HG02852 (cell line): ENCODE data around the gene ROGDI.
A peak's percentile ranks its signal among the peaks of the same experiment; 100 is the strongest.

Source experiments
- ATAC-seq: cut with Tn5 transposase; IDR thresholded peaks from one replicate; pipeline ENCODE4 v1.9.1; 2021; ENCODE audit warnings: mild to moderate bottlenecking, moderate library complexity; ENCODE audit not compliant: unreplicated experiment

Gene ROGDI

DNA sequence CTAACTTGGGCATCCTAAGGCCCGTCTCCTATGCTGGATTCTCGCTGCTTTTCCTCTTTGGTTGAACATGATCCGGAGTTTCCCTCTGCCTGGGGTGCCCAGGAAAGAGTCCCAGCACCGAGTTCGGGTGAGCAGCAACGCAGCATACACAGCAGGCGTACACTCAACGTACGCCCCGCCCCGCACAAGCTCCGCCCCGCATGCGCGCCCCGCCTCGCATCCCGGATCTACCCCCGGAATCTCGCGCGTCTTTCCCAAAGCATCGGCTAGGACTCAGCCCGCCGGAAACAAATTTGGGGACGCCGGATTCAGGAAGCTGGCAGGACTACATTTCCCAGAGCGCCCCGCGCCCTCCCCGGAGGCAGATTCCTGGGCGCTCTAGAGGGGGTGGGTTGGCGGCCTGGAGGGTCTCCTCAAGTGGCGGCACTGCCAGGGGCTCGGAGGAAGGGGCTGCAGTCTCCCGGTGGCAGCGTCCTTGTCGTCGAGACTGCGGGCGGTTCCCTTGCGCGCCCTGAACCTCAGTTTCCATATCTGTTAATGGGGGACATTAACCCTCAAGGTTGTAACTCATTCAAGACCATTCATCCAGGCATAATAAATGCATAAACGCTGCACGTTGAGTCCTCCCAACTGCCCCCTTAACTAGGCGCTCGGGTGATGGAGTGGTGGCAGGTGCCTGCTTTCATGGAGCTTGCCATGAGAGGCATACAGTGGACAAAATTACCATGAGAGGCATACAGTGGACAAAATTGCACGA, 33.7 kb downstream of the ROGDI start:
- ATAC-seq: peak; percentile 63

DNA sequence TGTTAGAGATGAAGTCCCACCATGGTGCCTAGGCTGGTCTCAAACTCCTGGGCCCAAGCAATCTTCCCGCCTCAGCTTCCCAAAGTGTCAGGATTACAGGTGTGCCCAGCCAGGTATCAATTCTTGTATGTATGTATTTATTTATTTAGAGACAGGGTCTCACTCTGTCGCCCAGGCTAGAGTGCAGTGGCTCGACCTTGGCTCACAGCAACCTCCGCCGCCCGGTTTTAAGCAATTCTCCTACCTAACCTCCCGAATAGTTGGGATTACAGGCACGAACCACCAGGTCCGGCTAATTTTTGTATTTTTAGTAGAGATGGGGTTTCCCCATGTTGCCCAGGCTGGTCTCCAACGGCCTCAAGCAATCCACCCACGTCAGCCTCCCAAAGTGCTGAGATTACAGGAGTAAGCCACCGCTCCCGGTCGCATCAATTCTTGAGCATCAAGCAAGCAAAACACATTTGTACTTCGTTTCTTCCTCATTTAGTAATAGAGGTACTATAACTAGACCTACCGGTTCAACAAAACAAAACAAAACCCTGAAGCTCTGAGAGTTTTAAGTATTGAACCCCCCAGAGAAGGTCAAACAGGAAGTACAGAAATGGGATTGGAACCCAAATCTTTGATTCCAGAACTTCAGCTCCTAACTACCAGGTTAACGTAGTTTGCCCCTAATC, 34.4 kb downstream of the ROGDI start:
- no peak for ATAC-seq

DNA sequence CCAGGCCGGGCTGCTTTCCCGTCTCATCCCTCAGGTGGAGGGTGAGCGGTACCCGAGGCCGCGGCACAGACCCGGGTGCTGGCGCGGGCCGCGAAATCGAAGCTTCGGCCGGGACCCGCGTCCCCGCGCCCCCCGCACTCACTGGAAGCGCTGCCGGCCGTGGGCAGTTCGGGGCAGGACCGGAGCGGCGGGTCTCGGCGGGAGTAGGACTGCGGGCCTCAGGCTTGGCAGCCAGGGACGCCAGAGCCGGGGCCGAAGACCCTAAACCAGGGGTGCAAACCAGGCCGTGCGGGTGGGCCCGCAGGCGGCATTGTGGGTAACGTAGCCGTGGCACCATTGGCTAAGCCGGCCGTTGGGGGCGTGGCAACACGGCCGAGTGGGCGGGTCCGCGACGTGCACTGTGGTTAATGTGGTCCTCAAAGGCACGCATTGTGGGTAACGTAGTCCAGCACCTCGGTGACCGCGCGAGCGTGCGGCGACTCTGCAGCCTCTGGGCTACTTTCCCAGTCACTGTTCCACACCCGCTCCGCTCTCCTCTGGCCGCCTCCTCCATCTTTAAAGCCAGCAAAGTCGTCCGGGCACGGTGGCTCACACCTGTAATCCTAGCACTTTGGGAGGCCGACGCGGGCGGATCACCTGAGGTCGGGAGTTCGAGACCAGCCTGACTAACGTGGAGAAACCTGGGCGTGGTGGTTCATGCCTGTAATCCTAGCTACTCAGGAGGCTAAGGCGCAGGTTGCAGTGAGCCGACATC, 35.4 kb downstream of the ROGDI start, which contains the start of gene ZNF500:
Gene ZNF500 (minus strand): TSS at position 288 of the 754 bp plus-strand sequence. CDS start 1,184 bp downstream, outside the sequence.
- ATAC-seq: peak; percentile 80

DNA sequence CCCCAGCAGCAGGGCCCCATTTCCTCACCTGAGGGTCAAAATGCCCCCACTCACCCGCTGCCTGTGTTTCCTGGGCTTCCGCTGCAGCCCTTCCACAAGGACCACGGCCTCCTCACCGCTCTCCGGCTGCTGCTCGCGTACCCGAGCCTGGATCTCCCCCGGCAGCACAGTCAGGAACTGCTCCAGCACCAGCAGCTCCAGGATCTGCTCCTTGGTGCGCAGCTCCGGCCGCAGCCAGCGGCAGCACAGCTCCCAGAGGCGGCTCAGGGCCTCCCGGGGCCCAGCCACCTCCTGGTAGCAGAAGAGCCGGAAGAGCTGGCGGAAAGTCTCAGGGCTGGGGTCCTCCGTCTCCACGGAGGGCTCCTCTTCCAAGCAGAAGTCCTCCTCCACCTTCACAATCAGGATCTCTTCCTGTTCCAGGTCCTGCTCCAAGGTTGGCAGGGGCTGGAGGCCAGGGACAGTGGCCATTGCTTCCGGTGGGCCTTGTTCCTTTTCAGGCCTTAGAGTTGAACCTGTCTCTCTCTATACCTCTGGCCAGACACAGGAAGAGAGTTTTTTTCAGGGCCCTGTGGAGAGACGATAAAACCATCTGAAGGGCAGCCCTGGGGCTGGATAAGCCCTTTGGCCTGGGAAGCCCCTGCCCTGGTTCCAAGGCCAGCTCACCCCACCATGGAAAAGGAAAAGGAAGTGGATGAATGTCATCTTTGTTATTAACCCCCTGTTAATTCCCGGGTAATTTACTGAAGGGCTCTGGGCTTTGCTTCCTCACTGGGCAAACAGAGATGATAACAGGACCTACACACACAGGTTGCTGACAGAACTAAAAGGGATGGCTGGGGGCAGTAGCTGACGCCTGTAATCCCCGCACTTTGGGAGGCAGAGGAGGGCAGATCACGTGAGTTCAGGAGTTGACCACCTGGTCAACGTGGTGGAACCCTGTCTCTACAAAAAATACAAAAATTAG, 36.6 kb downstream of the ROGDI start:
- no peak for ATAC-seq

DNA sequence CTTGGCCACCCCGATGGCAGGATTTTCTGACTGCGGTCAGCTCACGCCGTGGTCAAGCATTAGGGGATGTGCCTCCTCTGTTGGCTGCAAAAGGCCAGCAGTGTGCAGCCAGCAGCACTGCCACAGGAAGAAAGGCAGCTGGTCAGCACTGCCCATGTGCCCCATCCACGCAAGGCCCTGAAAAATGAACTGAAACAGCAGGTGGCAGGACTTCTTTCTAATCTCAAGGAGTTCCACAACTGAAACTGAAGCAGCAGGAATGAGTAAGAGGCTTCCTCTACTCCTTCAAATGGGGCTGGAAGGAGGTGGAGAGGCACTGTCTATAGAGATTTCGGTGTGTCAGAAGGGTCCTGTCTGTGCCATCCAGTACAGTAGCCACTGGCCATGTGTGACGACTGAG, 38.6 kb downstream of the ROGDI start:
- ATAC-seq: no peak

DNA sequence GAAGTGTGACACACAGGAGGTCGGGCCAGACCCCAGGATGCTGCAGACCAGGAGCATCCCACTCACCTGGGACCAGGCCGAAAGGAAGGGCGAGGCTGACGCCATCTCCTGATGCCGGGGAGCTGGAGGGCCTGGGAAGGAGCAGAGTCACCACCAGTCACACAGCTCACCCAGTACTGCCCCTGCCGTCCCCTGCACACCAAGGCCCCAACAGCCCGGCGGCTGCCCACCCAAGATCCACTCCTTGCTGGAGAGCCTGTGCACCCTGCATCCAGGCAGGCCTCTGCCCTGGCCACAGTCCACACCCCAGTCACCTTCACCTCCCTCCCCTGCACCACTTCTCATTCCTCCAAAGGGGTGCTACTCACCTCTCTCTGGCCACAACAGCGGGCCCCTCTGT, 40.2 kb downstream of the ROGDI start:
- no peak for ATAC-seq

DNA sequence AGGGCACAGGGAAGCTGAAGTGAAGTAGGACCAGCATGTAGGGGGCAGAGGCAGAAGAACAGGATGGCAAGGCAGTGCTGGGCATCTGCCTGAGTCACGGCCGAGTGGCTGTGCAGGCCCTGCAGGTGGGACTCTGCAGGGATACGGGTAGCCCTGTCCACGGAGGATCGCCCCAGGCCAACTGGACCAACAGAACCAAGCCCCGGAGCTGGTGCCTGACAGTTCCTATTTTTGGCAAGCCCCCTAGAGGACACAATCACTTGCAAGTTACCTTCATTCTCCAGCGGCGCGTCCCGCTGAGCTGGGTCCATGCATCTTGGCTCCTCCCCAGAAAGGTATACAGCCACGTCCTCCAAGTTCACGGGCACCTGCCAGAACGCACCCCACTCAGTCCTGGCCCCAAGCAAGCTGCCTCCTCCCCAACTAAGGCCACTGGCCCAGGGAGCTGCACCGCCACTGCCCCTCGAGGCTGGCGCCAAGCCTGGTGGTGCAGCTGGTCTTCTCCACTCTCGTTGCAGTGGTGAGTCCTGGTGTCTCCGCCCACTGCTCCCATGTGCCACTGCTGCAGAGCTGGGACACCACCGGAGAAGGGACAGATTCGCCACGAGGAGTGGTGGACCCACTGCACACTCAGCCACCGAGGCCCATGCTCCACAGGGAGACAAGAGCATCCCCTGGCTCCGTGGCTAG, 42.1 kb downstream of the ROGDI start:
- no peak for ATAC-seq

DNA sequence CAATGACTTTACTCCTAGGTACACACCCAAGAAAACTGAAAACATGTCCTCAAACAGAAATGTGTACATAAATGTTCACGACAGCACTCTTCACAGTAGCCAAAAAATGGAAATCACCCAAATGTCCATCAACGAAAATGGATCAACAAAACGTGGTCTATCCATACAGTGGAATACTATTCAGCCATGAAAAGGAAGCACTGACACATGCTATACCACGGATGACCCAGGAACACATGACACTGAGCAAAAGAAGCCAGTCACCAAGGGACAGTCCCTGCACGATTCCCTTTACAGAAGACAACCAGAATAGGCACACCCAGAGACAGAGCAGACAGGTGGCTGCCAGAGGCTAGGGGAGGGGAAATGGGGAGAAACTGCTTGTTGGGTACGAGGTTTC, 46.7 kb downstream of the ROGDI start:
- no peak for ATAC-seq

DNA sequence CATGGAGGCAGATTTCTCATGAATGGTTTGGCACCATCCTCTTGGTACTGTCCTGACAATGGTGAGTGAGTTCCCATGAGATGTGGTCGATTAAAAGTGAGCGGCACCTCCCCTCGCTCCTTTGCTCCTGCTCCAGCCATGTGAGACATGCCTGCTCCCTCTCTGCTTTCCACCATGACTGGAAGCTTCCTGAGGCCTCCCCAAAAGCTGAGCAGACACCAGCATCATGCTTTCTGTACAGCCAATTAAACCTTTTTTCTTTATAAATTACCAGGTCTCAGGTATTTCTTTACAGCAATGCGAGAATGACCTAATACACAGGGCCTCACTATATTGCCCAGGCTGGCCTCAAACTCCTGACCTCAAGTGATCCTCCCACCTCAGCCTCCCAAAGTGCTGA, 47.6 kb downstream of the ROGDI start:
- no peak for ATAC-seq

DNA sequence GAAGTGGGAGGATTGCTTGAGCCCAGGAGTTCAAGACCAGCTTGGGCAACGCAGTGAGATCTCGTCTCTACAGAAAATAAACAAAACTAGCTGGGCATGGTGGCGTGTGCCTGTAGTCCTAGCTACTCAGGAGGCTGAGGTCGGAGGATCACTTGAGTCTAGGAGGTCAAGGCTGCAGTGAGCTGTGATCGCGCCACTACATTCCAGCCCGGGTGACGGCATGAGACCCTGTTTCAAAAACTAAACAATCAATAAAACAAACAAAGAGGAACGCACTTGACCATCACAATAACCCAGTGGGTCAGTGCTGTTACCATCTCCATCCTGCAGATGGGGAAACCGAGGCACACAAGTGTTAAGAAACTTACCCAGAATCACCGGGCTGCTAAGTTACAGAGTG, 49.2 kb downstream of the ROGDI start:
- ATAC-seq: no peak

DNA sequence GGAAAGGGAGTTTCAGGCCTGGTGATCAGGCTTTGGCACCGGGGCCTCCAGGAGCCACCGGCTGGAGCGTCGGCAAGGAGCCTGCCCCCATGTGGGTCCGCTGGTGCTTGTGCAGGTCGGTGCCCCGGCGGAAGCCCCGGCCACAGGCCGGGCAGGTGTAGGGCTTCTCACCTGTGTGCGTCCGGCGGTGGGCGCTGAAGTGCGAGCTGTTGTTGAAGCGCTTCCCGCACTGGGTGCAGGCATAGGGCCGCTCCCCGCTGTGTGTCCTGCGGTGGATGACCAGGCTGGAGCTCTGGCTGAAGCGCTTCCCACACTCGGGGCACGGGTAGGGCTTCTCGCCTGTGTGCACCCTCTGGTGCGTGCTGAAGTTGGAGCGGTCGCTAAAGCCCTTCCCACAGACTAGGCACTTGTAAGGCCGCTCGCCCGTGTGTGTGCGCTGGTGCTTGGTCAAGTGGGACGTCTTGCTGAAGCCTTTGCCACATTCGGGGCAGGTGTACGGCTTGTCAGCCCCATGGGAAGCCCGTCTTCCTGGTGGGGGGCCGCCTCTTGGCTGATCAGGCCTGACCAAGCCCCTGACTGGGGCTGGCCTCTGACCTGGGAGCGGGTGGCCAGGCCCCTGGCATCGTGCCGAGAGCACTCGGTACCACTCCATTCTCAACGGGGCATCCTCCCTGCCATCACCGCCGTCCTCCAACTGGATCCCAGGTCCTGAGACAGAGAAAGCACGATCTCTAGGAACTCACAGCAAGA, 49.9 kb downstream of the ROGDI start:
- no peak for ATAC-seq

DNA sequence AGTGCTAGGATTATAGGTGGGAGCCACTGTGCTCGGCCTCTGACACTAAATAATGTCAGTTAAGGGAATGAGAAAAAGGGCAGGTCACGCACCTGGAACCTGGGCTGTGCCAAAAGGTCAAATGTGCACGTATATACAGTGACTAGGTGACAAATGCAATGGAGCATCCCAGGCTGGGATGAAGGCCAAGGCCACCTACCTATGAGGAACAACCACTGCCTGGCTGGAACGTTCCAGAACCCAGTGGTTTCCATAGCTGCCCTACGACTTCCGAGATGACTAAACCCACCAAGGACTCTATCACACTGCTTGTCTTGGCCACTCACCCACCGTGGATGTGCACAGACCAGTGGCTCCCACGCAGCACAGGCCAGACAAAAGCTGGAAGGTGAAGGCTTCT, 51.5 kb downstream of the ROGDI start:
- no peak for ATAC-seq

DNA sequence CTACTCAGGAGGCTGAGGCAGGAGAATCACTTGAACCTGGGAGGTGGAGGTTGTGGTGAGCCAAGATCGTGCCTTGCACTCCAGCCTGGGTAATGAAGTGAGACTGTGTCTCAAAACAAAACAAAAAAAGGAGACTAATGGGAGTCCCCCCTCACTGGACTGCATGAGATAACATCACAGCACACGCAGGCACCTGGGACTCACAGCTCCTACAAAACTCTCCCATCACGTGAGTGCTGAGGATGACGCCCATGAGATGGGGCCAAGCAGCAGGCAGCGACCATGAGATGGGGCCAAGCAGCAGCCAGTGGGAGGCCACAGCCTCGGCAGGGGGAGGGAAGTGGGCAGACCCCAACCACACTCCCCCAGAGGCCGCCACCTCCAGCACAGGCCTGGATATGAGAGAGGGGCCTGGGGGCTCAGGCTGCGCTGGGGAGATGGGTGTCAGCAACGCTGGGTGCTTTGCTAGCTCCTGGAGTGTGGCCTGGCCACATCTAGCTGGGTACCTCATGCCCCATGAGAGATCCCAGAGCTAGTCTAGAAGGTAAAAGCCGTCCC, 52.7 kb downstream of the ROGDI start:
- ATAC-seq: no peak

DNA sequence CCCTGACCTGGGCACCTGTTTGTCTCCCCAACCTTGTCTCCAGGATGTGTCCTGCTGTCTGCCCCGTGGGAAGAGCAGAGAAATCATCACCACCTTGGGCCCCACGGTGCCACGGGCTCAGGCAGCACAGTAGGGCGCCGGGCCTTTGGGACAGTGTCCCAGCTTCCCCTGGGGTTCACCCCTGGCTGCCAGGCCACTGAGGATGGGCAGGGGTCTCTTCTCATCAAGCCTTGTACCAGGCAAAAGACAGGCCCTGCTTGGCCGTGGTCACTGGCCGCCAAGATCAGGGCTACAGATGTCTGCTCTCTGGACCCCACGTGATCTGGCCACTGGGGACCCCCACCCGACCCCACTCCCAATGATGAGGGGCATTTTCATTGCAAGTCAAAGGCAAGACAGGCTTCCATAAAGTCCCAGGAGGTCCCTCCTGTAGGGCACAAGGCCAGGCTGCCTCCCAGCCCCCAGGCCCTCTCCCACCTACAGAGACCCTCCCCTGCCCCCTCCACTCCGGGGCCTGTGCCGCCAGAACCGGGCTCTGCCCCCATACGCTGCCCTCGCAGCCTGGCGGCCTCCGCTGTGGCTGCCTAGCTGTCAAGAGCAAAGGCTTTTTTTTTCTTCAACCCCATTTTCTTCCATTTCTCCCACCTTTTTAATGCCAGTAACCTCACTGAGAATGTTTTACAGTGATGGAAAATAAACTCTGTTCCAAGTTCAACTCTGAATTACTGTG, 53.6 kb downstream of the ROGDI start:
- no peak for ATAC-seq

DNA sequence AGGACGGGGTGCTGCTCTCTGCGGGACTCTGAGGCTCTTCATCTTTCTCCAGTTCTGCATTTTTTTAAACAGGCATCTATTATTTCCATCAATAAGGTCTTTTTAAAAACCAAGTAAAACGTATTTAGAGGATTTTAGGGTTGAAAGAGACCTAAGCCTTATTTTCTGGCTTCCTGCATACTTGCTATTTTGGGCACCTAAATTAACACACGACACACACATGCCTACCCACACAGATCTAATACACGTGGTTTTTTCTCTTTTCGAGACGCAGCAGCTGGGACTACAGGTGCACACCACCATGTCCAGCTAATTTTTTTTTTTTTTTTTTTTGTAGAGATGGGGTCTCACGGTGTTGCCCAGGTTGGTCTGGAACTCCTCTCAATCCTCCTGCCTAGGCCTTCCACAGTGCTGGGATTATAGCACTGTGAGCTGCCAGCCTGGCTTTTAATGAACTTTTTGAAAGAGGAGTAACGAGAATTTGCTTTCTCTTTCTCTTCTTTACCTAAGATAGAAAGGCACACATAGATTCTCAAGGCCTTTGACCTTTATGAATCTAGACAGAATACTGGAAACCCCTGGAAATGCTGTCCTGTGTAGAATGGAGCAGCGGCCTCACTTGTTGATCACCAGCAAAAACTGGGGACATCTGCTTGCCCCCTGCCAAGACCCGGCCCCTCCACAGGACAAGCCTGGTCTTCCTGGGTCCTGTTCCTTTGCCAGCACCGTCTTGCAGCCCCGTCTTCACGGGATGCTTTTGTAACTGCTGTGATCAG, 54.3 kb downstream of the ROGDI start:
- no peak for ATAC-seq

DNA sequence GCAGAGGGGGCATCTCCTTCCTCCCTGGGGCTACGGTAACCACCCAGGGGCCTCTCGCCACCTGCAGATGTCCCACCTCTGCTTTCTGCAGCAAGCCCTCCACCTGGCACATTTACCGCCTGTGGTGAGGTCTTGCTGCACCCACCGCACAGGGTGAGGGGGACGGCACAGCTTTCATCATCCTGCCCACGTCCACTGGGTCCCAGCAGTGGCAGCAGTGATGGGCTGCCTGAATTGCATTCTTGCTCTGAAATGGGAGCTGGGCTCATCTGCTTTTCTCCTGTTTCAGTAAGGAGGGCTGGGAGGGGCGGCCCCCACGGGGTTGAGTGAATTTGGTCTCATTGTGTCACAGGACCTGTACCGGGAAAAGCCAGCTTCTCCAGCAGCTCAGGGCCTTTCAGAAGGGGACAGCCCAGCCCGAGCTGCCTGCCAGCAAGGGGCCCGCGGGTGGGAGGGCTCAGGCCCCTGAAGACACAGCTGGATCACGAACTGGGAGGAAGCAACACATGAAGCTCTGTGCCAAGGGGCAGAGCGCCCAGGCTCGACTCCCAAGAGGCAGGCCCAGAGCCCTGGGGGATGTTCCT, 55.4 kb downstream of the ROGDI start:
- ATAC-seq: no peak
